HepG2 (cell line): ENCODE measurements around the gene POLRMT. TPM values are rescaled to one million over a fixed set of nuclear protein-coding genes. Genes with fewer than 3 reads are reported as not detected.

ENCODE experiments used
- ATAC-seq: fragments of 200-7000 bp; cut with Tn5 transposase; 3 replicates; pipeline ENCODE4 v1.9.1; 2020; ENCODE audit warnings: mild to moderate bottlenecking, moderate library complexity
- BruUV-seq: library from RNA; stranded (reverse); fragments of 400-500 nt; replicated peaks from 2 replicates; lab custom pipeline; 2021; lab: Mats Ljungman, UMichigan
- CTCF ChIA-PET: fragments of 300-600 bp; formaldehyde crosslinking; extraction: SDS; loops from one replicate; lab custom pipeline; 2021; ENCODE audit warnings: low total read pairs, inconsistent platforms, low intra/inter-chr PET ratio; lab: Yijun Ruan, JAX
- POLR2A ChIA-PET: fragments of 350-600 bp; sonication (Branson Sonifier 250); formaldehyde crosslinking; loops from one replicate; lab custom pipeline; 2020; ENCODE audit warnings: antibody characterized with exemption, inconsistent platforms; lab: Yijun Ruan, JAX
- DNase-seq: peaks from one replicate; pipeline ENCODE4 v3.0.0-alpha.2; 2015; ENCODE audit warnings: low spot score
- FAIRE-seq: peaks from 3 replicates; lab custom pipeline; 2011; peaks lifted over from hg19 to GRCh38; lab: Jason Lieb, UNC
- H2AFZ ChIP-seq: one replicate; pipeline ENCODE4 v1.6.1; 2011; ENCODE audit warnings: low read length, inconsistent platforms
- H3K27ac ChIP-seq: fragments of 300-600 bp; 3 replicates; pipeline ENCODE4 v1.8.0; 2011; ENCODE audit warnings: mixed run types, mild to moderate bottlenecking, mixed read lengths, low read length, inconsistent platforms; ENCODE audit not compliant: insufficient read depth; ENCODE audit errors: extremely low read length
- H3K27me3 ChIP-seq, 2 experiments: fragments of 200-600 bp in 1 of 2; 2 replicates in 1 of 2; 3 replicates in 1 of 2; pipeline versions ENCODE4 v1.6.0 to v1.8.0; 2011; ENCODE audit warnings: low read length in 2 of 2, mild to moderate bottlenecking in 2 of 2, moderate library complexity in 2 of 2, inconsistent platforms in 1 of 2; ENCODE audit not compliant: insufficient read depth in 2 of 2, control insufficient read depth in 1 of 2
- H3K36me3 ChIP-seq, 2 experiments: fragments of 200-600 bp in 1 of 2; replicated peaks in 1 of 2; 2 replicates in 1 of 2; 3 replicates in 1 of 2; pipeline versions ENCODE4 v1.5.1 to v1.8.0; 2011; ENCODE audit warnings: low read length in 2 of 2, inconsistent platforms in 1 of 2; ENCODE audit not compliant: insufficient read depth in 2 of 2, control insufficient read depth in 1 of 2
- H3K4me1 ChIP-seq: 2 replicates; pipeline ENCODE4 v1.5.1; 2012; ENCODE audit warnings: low read length, inconsistent platforms; ENCODE audit not compliant: insufficient read depth
- H3K4me2 ChIP-seq: 2 replicates; pipeline ENCODE4 v1.6.0; 2011; ENCODE audit warnings: low read depth, low read length, inconsistent platforms
- H3K4me3 ChIP-seq, 3 experiments: fragments of 200-600 bp in 1 of 3; sonication (generic), shearing (Covaris generic) in 1 of 3; replicated peaks in 1 of 3; 2 replicates each; pipeline ENCODE4 v1.5.1; 2011 to 2016; ENCODE audit warnings: low read length in 3 of 3, inconsistent platforms in 2 of 3, low read depth in 2 of 3, mild to moderate bottlenecking in 2 of 3, control low read depth in 1 of 3, mixed read lengths in 1 of 3; ENCODE audit not compliant: insufficient read depth in 1 of 3
- H3K79me2 ChIP-seq: one replicate; pipeline ENCODE4 v1.6.1; 2011; ENCODE audit warnings: low read length, inconsistent platforms; ENCODE audit not compliant: insufficient read depth
- H3K9ac ChIP-seq: 2 replicates; pipeline ENCODE4 v1.6.0; 2011; ENCODE audit warnings: mild to moderate bottlenecking, low read depth, low read length, inconsistent platforms; ENCODE audit not compliant: insufficient read depth
- H3K9me3 ChIP-seq: 2 replicates; pipeline ENCODE4 v1.5.1; 2012; ENCODE audit warnings: mild to moderate bottlenecking, low read length
- H4K20me1 ChIP-seq: 2 replicates; pipeline ENCODE4 v1.6.0; 2011; ENCODE audit warnings: inconsistent platforms, mild to moderate bottlenecking, low read length, moderate library complexity; ENCODE audit not compliant: insufficient read depth
- AGO2 ChIP-seq: fragments of 200-400 bp; formaldehyde crosslinking; optimal IDR thresholded peaks from 2 replicates; pipeline ENCODE3; 2017; ENCODE audit warnings: mild to moderate bottlenecking, low read depth, low read length, moderate library complexity
- ATF7-NPFF ChIP-seq: sonication (generic); formaldehyde crosslinking; IDR thresholded peaks from 2 replicates; pipeline ENCODE4 v1.8.1; 2023; ENCODE audit warnings: mild to moderate bottlenecking, low read depth, missing genetic modification reagents, moderate library complexity
- IKZF4 ChIP-seq: sonication (generic); formaldehyde crosslinking; IDR thresholded peaks from 2 replicates; pipeline ENCODE4 v1.5.1; 2020; ENCODE audit warnings: borderline replicate concordance, mild to moderate bottlenecking, low read depth, missing genetic modification reagents; ENCODE audit errors: not compliant biosample characterization
- MBNL3 ChIP-seq: fragments of 250-450 bp; sonication (Bioruptor Pico); conservative IDR thresholded peaks from 2 replicates; pipeline ENCODE4 v1.8.0; 2022; ENCODE audit warnings: mild to moderate bottlenecking, inconsistent platforms
- MIXL1 ChIP-seq: IDR thresholded peaks from 2 replicates; pipeline ENCODE4 v1.6.1; 2016
- NFKBIZ ChIP-seq: IDR thresholded peaks from 2 replicates; pipeline ENCODE4 v1.6.1; 2018; ENCODE audit warnings: missing genetic modification reagents, missing compliant biosample characterization
- PREB ChIP-seq: sonication (generic); formaldehyde crosslinking; IDR thresholded peaks from 2 replicates; pipeline ENCODE4 v1.4.0; 2020; ENCODE audit warnings: missing genetic modification reagents
- RBAK ChIP-seq: sonication (generic); formaldehyde crosslinking; IDR thresholded peaks from 2 replicates; pipeline ENCODE4 v1.5.1; 2020; ENCODE audit warnings: mild to moderate bottlenecking, missing genetic modification reagents
- RORA ChIP-seq: sonication (generic); formaldehyde crosslinking; IDR thresholded peaks from 2 replicates; pipeline ENCODE4 v1.5.0; 2020; ENCODE audit warnings: mild to moderate bottlenecking, missing genetic modification reagents, moderate library complexity
- ZFX ChIP-seq: sonication (generic); formaldehyde crosslinking; IDR thresholded peaks from 2 replicates; pipeline ENCODE4 v1.4.0; 2020; ENCODE audit warnings: mild to moderate bottlenecking, low read depth, missing genetic modification reagents, moderate library complexity
- ZFY ChIP-seq: sonication (generic); formaldehyde crosslinking; IDR thresholded peaks from 2 replicates; pipeline ENCODE4 v1.4.0; 2020; ENCODE audit warnings: missing genetic modification reagents
- ZFYVE20 ChIP-seq: sonication (generic); formaldehyde crosslinking; IDR thresholded peaks from 2 replicates; pipeline ENCODE4 v1.8.0; 2023; ENCODE audit warnings: low read depth, mild to moderate bottlenecking, moderate library complexity, missing genetic modification reagents, borderline replicate concordance
- ZNF280B ChIP-seq: sonication (generic); formaldehyde crosslinking; IDR thresholded peaks from 2 replicates; pipeline ENCODE4 v1.5.0; 2020; ENCODE audit warnings: missing genetic modification reagents, mild to moderate bottlenecking, borderline replicate concordance
- ZNF282 ChIP-seq: fragments of 450-650 bp; IDR thresholded peaks from 2 replicates; pipeline ENCODE4 v1.6.1; 2018; ENCODE audit not compliant: partially characterized antibody
- ZNF678 ChIP-seq: sonication (generic); formaldehyde crosslinking; IDR thresholded peaks from 2 replicates; pipeline ENCODE4 v1.4.0; 2020; ENCODE audit warnings: mild to moderate bottlenecking, missing genetic modification reagents
- ZNF749 ChIP-seq: sonication (generic); formaldehyde crosslinking; IDR thresholded peaks from 2 replicates; pipeline ENCODE4 v1.8.0; 2022; ENCODE audit warnings: mild to moderate bottlenecking, missing genetic modification reagents, moderate library complexity, borderline replicate concordance
- WGBS: methylation state at CpG from one replicate; pipeline ENCODE4 v1.1.6; 2017; ENCODE audit warnings: low lambda C conversion rate; 5-methylcytosine and 5-hydroxymethylcytosine counted together
- in situ Hi-C: cut with HindIII; loops from 2 replicates; pipeline ENCODE4 v1.10.0; 2017; ENCODE audit warnings: low pct_unique_long_range_greater_than_20kb; ENCODE audit not compliant: extremely low pct_ligation_motif_present
- intact Hi-C: fragments of 100-400 bp; cut with micrococcal nuclease; formaldehyde crosslinking; loops from one replicate; pipeline ENCODE4 v1.10.0; 2022; ENCODE audit not compliant: unreplicated experiment
- polyA plus RNA-seq, 8 experiments: library from polyadenylated mRNA; depleted of rRNA in 3 of 8; stranded (reverse) in 7 of 8; unstranded in 1 of 8; fragments of >200 nt; fragmentation: Illumina TruSeq in 4 of 8; extraction: Trizol in 4 of 8; gene quantifications; 2 replicates each; pipeline versions ENCODE4 v1.2.1 to v1.2.3, GENCODE V29; 2011 to 2016; ENCODE audit warnings: low read depth in 4 of 8, missing spikeins in 1 of 8, mixed read lengths in 1 of 8; ENCODE audit not compliant: insufficient read depth in 1 of 8
- total RNA-seq, 5 experiments: library from RNA; depleted of rRNA; stranded (reverse); fragments of >200 nt; fragmentation: Illumina TruSeq; extraction: Trizol; gene quantifications; 2 replicates each; pipeline ENCODE4 v1.2.3, GENCODE V29; 2016; ENCODE audit warnings: low read depth in 1 of 5
- TF ChIP-seq, protein P1 (sequence below): sonication (generic); formaldehyde crosslinking; IDR thresholded peaks from 2 replicates; pipeline ENCODE4 v1.8.0; 2022; ENCODE audit warnings: mild to moderate bottlenecking, missing genetic modification reagents, borderline replicate concordance

POLRMT gene
- total and polyA plus RNA-seq, 2 of the 13 experiments (the other 11 are each of a cell fraction or from before 2014, with no cell fraction given): 78.0 to 101 TPM

GRCh38 chr19:648904-649801 is 15.8 kb upstream of the POLRMT start (continued):
- TF ChIP-seq, protein P1, sequence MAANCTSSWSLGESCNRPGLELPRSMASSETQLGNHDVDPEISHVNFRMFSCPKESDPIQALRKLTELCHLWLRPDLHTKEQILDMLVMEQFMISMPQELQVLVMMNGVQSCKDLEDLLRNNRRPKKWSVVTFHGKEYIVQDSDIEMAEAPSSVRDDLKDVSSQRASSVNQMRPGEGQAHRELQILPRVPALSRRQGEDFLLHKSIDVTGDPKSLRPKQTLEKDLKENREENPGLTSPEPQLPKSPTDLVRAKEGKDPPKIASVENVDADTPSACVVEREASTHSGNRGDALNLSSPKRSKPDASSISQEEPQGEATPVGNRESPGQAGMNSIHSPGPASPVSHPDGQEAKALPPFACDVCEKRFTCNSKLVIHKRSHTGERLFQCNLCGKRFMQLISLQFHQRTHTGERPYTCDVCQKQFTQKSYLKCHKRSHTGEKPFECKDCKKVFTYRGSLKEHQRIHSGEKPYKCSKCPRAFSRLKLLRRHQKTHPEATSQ (CRISPR knock-in tag): no peak
- no peak for TF ChIP-seq PREB (CRISPR knock-in tag)
- no peak for TF ChIP-seq ZNF749 (CRISPR knock-in tag)
- TF ChIP-seq AGO2: peak; percentile 68
- TF ChIP-seq ZNF280B (CRISPR knock-in tag): no peak

- H3K27me3 ChIP-seq: no peaks in the 10 kb centered on the region
- BruUV-seq: no TSS peak
- no peak overlapping the region for H3K4me3 ChIP-seq
- TF ChIP-seq NFKBIZ (CRISPR knock-in tag) (no peak), RORA (CRISPR knock-in tag) (no peak), ZNF678 (no peak), ZFY (CRISPR knock-in tag) (no peak), ZNF282 (no peak), ZFX (no peak), ATF7-NPFF (CRISPR knock-in tag) (no peak), ZFYVE20 (CRISPR knock-in tag) (no peak), RBAK (CRISPR knock-in tag) (no peak), MIXL1 (CRISPR knock-in tag) (no peak), MBNL3 (CRISPR knock-in tag) (no peak), IKZF4 (CRISPR knock-in tag) (no peak)
- TF ChIP-seq, all 625 proteins: peak for 0
- POLR2A ChIA-PET: no interaction called here
- CTCF ChIA-PET: no interaction called here
- Histone ChIP-seq H2AFZ (no peak overlapping the region), H3K9me3 (no peaks in the 10 kb centered on the region), H3K79me2 (peaks cover 13% of the 10 kb centered on the region), H3K4me2 (no peak overlapping the region), H3K4me1 (no peaks in the 10 kb centered on the region), H3K27ac (no peak overlapping the region), H3K9ac (no peak overlapping the region), H3K36me3 (peaks cover 28 to 48% of the 10 kb centered on the region in 2 experiments; a peak in 4 of 5 replicates), H4K20me1 (peaks cover 22% of the 10 kb centered on the region; the same call in 1 of the 2 replicates)
- DNase-seq (no peak), FAIRE-seq (no peak), ATAC-seq (no peak)
- intact Hi-C loops (no loop called here), in situ Hi-C loops (no loop called here)
- WGBS: 95% methylated on average over 15 of the region's 29 CpGs
These were observed 15.0 kb upstream of the POLRMT start for GRCh38 chr19:648305-648704.
